CD14-positive monocyte (primary cell): ENCODE data around the gene EPHA4. TPM values are rescaled to one million over a fixed set of nuclear protein-coding genes. Genes with fewer than 3 reads are reported as not detected.

Source experiments
- DNase-seq, 3 donors: peaks; one replicate each; pipeline ENCODE4 v3.0.0-alpha.2; 2011 to 2022
- H2AFZ ChIP-seq: 2 replicates; pipeline ENCODE4 v1.6.0; 2012; ENCODE audit warnings: mild to moderate bottlenecking, low read depth, low read length, inconsistent platforms; ENCODE audit not compliant: insufficient read depth, poor library complexity, severe bottlenecking
- H3K27ac ChIP-seq, 2 donors: 1 replicate in 1 of 2; 2 replicates in 1 of 2; pipeline ENCODE4 v1.5.1; 2012 to 2013; ENCODE audit warnings: low read length in 2 of 2, control low read depth in 1 of 2, inconsistent platforms in 1 of 2, low read depth in 1 of 2, mild to moderate bottlenecking in 1 of 2
- H3K27me3 ChIP-seq, 2 donors: one replicate each; pipeline versions ENCODE4 v1.6.0 to v1.6.1; 2011 to 2013; ENCODE audit warnings: low read length in 2 of 2; ENCODE audit not compliant: control insufficient read depth in 2 of 2, insufficient read depth in 2 of 2
- H3K36me3 ChIP-seq, 2 donors: replicated peaks in 1 of 2; 1 replicate in 1 of 2; 2 replicates in 1 of 2; pipeline versions ENCODE4 v1.5.1 to v1.6.1; 2012 to 2013; ENCODE audit warnings: low read length in 2 of 2, control low read depth in 1 of 2, inconsistent platforms in 1 of 2, mild to moderate bottlenecking in 1 of 2; ENCODE audit not compliant: insufficient read depth in 2 of 2, control insufficient read depth in 1 of 2
- H3K4me1 ChIP-seq, 2 donors: 1 replicate in 1 of 2; 2 replicates in 1 of 2; pipeline versions ENCODE4 v1.5.1 to v1.6.1; 2012 to 2013; ENCODE audit warnings: low read length in 2 of 2, control low read depth in 1 of 2, inconsistent platforms in 1 of 2, mild to moderate bottlenecking in 1 of 2, moderate library complexity in 1 of 2; ENCODE audit not compliant: insufficient read depth in 2 of 2, control insufficient read depth in 1 of 2
- H3K4me2 ChIP-seq: replicated peaks from 2 replicates; pipeline ENCODE3; 2012; ENCODE audit warnings: low read length, moderate library complexity, mild to moderate bottlenecking; ENCODE audit not compliant: poor library complexity, severe bottlenecking; ENCODE audit errors: extremely low read depth
- H3K4me3 ChIP-seq, 3 experiments: fragments of 200-600 bp in 1 of 3; sonication (generic) in 1 of 3; replicated peaks in 1 of 3; 1 replicate in 2 of 3; 2 replicates in 1 of 3; pipeline ENCODE4 v1.5.1; 2011 to 2013; ENCODE audit warnings: low read length in 3 of 3, mild to moderate bottlenecking in 3 of 3, control low read depth in 2 of 3, low read depth in 2 of 3, inconsistent platforms in 1 of 3, moderate library complexity in 1 of 3
- H3K79me2 ChIP-seq: 2 replicates; pipeline ENCODE4 v1.6.0; 2012; ENCODE audit warnings: mild to moderate bottlenecking, control low read depth, inconsistent platforms, low read length, moderate library complexity; ENCODE audit not compliant: insufficient read depth
- H3K9ac ChIP-seq: 2 replicates; pipeline ENCODE4 v1.6.0; 2017; ENCODE audit warnings: low read length, mild to moderate bottlenecking; ENCODE audit not compliant: insufficient read depth, poor library complexity, severe bottlenecking
- H3K9me3 ChIP-seq, 2 donors: replicated peaks in 1 of 2; 1 replicate in 1 of 2; 2 replicates in 1 of 2; pipeline versions ENCODE4 v1.5.1 to v1.6.1; 2012 to 2013; ENCODE audit warnings: low read length in 2 of 2, control low read depth in 1 of 2; ENCODE audit not compliant: control insufficient read depth in 1 of 2, insufficient read depth in 1 of 2
- H4K20me1 ChIP-seq: 2 replicates; pipeline ENCODE4 v1.6.0; 2012; ENCODE audit warnings: mild to moderate bottlenecking, low read length, control low read depth, moderate library complexity; ENCODE audit not compliant: insufficient read depth
- H3K27ac Mint-ChIP-seq, 7 donors: one replicate each; pipeline ENCODE4 v1.8.0; 2020; ENCODE audit warnings: mild to moderate bottlenecking in 7 of 7, mixed read lengths in 7 of 7, moderate library complexity in 6 of 7, inconsistent platforms in 2 of 7
- H3K27me3 Mint-ChIP-seq, 3 donors: one replicate each; pipeline ENCODE4 v1.8.0; 2021 to 2022; ENCODE audit warnings: low read depth in 3 of 3, mild to moderate bottlenecking in 3 of 3, mixed read lengths in 3 of 3, moderate library complexity in 3 of 3, inconsistent platforms in 1 of 3
- H3K36me3 Mint-ChIP-seq, 2 donors: one replicate each; pipeline ENCODE4 v1.8.0; 2020; ENCODE audit warnings: mixed read lengths in 2 of 2, inconsistent platforms in 1 of 2, mild to moderate bottlenecking in 1 of 2
- H3K4me1 Mint-ChIP-seq: one replicate; pipeline ENCODE4 v1.8.0; 2020; ENCODE audit warnings: mild to moderate bottlenecking, mixed read lengths
- H3K4me3 Mint-ChIP-seq, 2 donors: one replicate each; pipeline ENCODE4 v1.8.0; 2020; ENCODE audit warnings: mild to moderate bottlenecking in 2 of 2, mixed read lengths in 2 of 2, moderate library complexity in 1 of 2
- H3K9me3 Mint-ChIP-seq, 7 donors: one replicate each; pipeline ENCODE4 v1.8.0; 2020 to 2022; ENCODE audit warnings: mixed read lengths in 7 of 7, mild to moderate bottlenecking in 6 of 7, moderate library complexity in 6 of 7, inconsistent platforms in 2 of 7
- WGBS: methylation state at CpG from one replicate; pipeline ENCODE4 v1.1.5; 2013; ENCODE audit warnings: missing lambda C conversion rate; ENCODE audit not compliant: insufficient coverage; 5-methylcytosine and 5-hydroxymethylcytosine counted together
- intact Hi-C, 2 donors: fragments of 100-400 bp; cut with micrococcal nuclease; formaldehyde crosslinking; loops; one replicate each; pipeline versions ENCODE4 v1.15.0 to v1.15.1; 2023
- polyA plus RNA-seq, 3 donors: library from polyadenylated mRNA; depleted of rRNA in 1 of 3; unstranded in 2 of 3; stranded (reverse) in 1 of 3; fragments of 300-500 nt in 2 of 3; fragments of >200 nt in 1 of 3; fragmentation: Illumina TruSeq in 2 of 3; gene quantifications; 1 replicate in 2 of 3; 2 replicates in 1 of 3; pipeline ENCODE4 v1.2.3, GENCODE V29; 2012 to 2021
- TF ChIP-seq, protein P1 (sequence below): fragments of 200-600 bp; IDR thresholded peaks from one replicate; pipeline ENCODE4 v1.8.0; 2022; ENCODE audit warnings: antibody characterized with exemption, mild to moderate bottlenecking

The EPHA4 gene
- polyA plus RNA-seq, 3 donors, result 0.15 to 0.31 TPM; not detected in 1

DNA sequence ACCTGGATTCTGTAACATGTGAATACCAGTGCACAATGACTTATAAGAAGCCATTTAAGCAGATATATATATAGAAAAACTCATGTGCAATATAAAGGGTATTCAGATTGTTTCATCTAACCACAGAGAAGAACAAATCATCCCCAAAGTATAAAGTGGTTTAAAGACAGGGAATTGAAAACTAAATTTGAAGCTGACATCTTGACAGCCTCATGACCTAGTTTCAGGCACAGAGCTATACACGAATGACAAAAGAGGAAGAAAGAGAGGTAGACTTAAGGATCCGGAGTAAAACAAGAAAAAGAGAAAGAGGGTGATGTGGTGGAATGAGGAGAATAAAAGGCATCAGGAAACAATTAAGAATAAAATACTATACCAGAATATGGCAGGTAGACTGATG, 194.5 kb downstream of the EPHA4 start:
- no peak overlapping the region for H3K4me2 ChIP-seq
- no peaks in the 10 kb centered on the region for H3K36me3 Mint-ChIP-seq
- H3K27ac Mint-ChIP-seq, result no peak overlapping the region
- H2AFZ ChIP-seq, result no peak overlapping the region
- H3K27me3 ChIP-seq, result no peaks in the 10 kb centered on the region
- H3K4me1 ChIP-seq, result no peaks in the 10 kb centered on the region
- peaks cover 0 to 5% (median 2%) of the 10 kb centered on the region in 7 donors for H3K9me3 Mint-ChIP-seq
- no peak for DNase-seq
- no CpG with 5 or more reads among the region's 2 CpGs for WGBS
- no peaks in the 10 kb centered on the region for H4K20me1 ChIP-seq
- TF ChIP-seq, protein P1, sequence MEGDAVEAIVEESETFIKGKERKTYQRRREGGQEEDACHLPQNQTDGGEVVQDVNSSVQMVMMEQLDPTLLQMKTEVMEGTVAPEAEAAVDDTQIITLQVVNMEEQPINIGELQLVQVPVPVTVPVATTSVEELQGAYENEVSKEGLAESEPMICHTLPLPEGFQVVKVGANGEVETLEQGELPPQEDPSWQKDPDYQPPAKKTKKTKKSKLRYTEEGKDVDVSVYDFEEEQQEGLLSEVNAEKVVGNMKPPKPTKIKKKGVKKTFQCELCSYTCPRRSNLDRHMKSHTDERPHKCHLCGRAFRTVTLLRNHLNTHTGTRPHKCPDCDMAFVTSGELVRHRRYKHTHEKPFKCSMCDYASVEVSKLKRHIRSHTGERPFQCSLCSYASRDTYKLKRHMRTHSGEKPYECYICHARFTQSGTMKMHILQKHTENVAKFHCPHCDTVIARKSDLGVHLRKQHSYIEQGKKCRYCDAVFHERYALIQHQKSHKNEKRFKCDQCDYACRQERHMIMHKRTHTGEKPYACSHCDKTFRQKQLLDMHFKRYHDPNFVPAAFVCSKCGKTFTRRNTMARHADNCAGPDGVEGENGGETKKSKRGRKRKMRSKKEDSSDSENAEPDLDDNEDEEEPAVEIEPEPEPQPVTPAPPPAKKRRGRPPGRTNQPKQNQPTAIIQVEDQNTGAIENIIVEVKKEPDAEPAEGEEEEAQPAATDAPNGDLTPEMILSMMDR, result no peak
- H3K27me3 Mint-ChIP-seq, result peaks cover 0 to 5% (median 0%) of the 10 kb centered on the region in 3 donors
- no peak overlapping the region for H3K4me3 Mint-ChIP-seq
- no peak overlapping the region for H3K4me3 ChIP-seq
- no peak overlapping the region for H3K27ac ChIP-seq
- no peaks in the 10 kb centered on the region for H3K36me3 ChIP-seq
- no peak overlapping the region for H3K9ac ChIP-seq
- no peaks in the 10 kb centered on the region for H3K79me2 ChIP-seq
- intact Hi-C loops, result no loop called here
- H3K4me1 Mint-ChIP-seq, result no peaks in the 10 kb centered on the region
- H3K9me3 ChIP-seq, result peaks cover 0 to 3% of the 10 kb centered on the region in 2 donors

- no peaks in the 10 kb centered on the region for H3K36me3 Mint-ChIP-seq
- no peak overlapping the region for H3K4me3 Mint-ChIP-seq
- no peaks in the 10 kb centered on the region for H3K4me1 ChIP-seq
- intact Hi-C loops, result no loop called here
- H3K27ac Mint-ChIP-seq, result no peak overlapping the region
- H3K27ac ChIP-seq, result no peak overlapping the region
- H3K9me3 ChIP-seq, result peaks cover 0 to 3% of the 10 kb centered on the region in 2 donors
- H3K9me3 Mint-ChIP-seq, result peaks cover 0 to 6% (median 2%) of the 10 kb centered on the region in 7 donors
- no peaks in the 10 kb centered on the region for H3K27me3 ChIP-seq
- no peak overlapping the region for H3K4me2 ChIP-seq
- TF ChIP-seq, protein P1, result no peak
- WGBS, result 100% methylated on average over 1 of the region's 2 CpGs
- H3K27me3 Mint-ChIP-seq, result peaks cover 0 to 5% (median 0%) of the 10 kb centered on the region in 3 donors
- no peak overlapping the region for H3K9ac ChIP-seq
- H2AFZ ChIP-seq, result no peak overlapping the region
- no peak for DNase-seq
- no peaks in the 10 kb centered on the region for H3K4me1 Mint-ChIP-seq
- H3K4me3 ChIP-seq, result no peak overlapping the region
- H4K20me1 ChIP-seq, result no peaks in the 10 kb centered on the region
- no peaks in the 10 kb centered on the region for H3K36me3 ChIP-seq
- no peaks in the 10 kb centered on the region for H3K79me2 ChIP-seq
These were observed 195.0 kb downstream of the EPHA4 start for GRCh38 chr2:221377066-221377465.
